GM23338 (cell line): ENCODE data around the gene MATN1. TPM values are rescaled to one million over a fixed set of nuclear protein-coding genes. Genes with fewer than 3 reads are reported as not detected.

Source experiments
- ATAC-seq: fragments of 200-7000 bp; cut with Tn5 transposase; 3 replicates; pipeline ENCODE4 v1.9.1; 2020
- DNase-seq: peaks from one replicate; pipeline ENCODE4 v3.0.0-alpha.2; 2015; ENCODE audit warnings: low spot score
- H2AFZ ChIP-seq: fragments of 200-600 bp; sonication (generic); 2 replicates; pipeline ENCODE4 v1.8.0; 2016; ENCODE audit warnings: antibody characterized with exemption, mild to moderate bottlenecking, moderate library complexity
- H3F3A ChIP-seq: fragments of 200-600 bp; sonication (generic); replicated peaks from 2 replicates; pipeline ENCODE4 v1.8.0; 2017; ENCODE audit warnings: antibody characterized with exemption, mixed run types, low read depth
- H3K27ac ChIP-seq: fragments of 200-600 bp; sonication (generic); 2 replicates; pipeline ENCODE4 v1.6.1; 2016; ENCODE audit warnings: low read depth
- H3K27me3 ChIP-seq: fragments of 200-600 bp; sonication (generic); 2 replicates; pipeline ENCODE4 v1.8.0; 2016; ENCODE audit warnings: mild to moderate bottlenecking, mixed run types, moderate library complexity; ENCODE audit not compliant: insufficient read depth
- H3K36me3 ChIP-seq: fragments of 200-600 bp; sonication (generic); 2 replicates; pipeline ENCODE4 v1.8.0; 2016; ENCODE audit warnings: mild to moderate bottlenecking; ENCODE audit not compliant: insufficient read depth
- H3K4me1 ChIP-seq: fragments of 200-600 bp; sonication (generic); 2 replicates; pipeline ENCODE4 v1.8.0; 2016; ENCODE audit warnings: mild to moderate bottlenecking, moderate library complexity; ENCODE audit not compliant: insufficient read depth
- H3K4me2 ChIP-seq: fragments of 200-600 bp; sonication (generic); 2 replicates; pipeline ENCODE4 v1.7.1; 2017; ENCODE audit warnings: mixed run types
- H3K4me3 ChIP-seq: fragments of 200-600 bp; sonication (generic); 2 replicates; pipeline ENCODE4 v1.6.1; 2016; ENCODE audit warnings: mixed run types
- H3K79me2 ChIP-seq: fragments of 200-600 bp; sonication (generic); replicated peaks from 2 replicates; pipeline ENCODE4 v1.8.0; 2017; ENCODE audit warnings: mild to moderate bottlenecking; ENCODE audit not compliant: insufficient read depth
- H3K9me2 ChIP-seq: fragments of 200-600 bp; sonication (generic); 2 replicates; pipeline ENCODE4 v1.8.0; 2017; ENCODE audit not compliant: insufficient read depth
- H4K20me1 ChIP-seq: fragments of 200-600 bp; sonication (generic); replicated peaks from 2 replicates; pipeline ENCODE4 v1.8.0; 2017; ENCODE audit warnings: mild to moderate bottlenecking; ENCODE audit not compliant: insufficient read depth
- H3K27ac Mint-ChIP-seq: 2 replicates; pipeline ENCODE4 v1.8.0; 2020; ENCODE audit warnings: inconsistent platforms, mild to moderate bottlenecking, moderate library complexity, mixed read lengths
- H3K27me3 Mint-ChIP-seq: 3 replicates; pipeline ENCODE4 v1.8.0; 2022; ENCODE audit warnings: low read depth, mild to moderate bottlenecking, moderate library complexity, mixed read lengths, inconsistent platforms; ENCODE audit not compliant: insufficient read depth, poor library complexity
- H3K36me3 Mint-ChIP-seq: 3 replicates; pipeline ENCODE4 v1.8.0; 2021; ENCODE audit warnings: low read depth, mild to moderate bottlenecking, inconsistent platforms, moderate library complexity, mixed read lengths
- H3K4me1 Mint-ChIP-seq: 3 replicates; pipeline ENCODE4 v1.8.0; 2020; ENCODE audit warnings: mild to moderate bottlenecking, inconsistent platforms, mixed read lengths
- H3K4me3 Mint-ChIP-seq: 3 replicates; pipeline ENCODE4 v1.8.0; 2021; ENCODE audit warnings: moderate library complexity, mild to moderate bottlenecking, inconsistent platforms, mixed read lengths
- H3K9me3 Mint-ChIP-seq: 3 replicates; pipeline ENCODE4 v1.8.0; 2020; ENCODE audit warnings: moderate library complexity, mild to moderate bottlenecking, inconsistent platforms, mixed read lengths
- EZH2 ChIP-seq: fragments of 200-600 bp; sonication (generic); IDR thresholded peaks from one replicate; pipeline ENCODE4 v1.8.0; 2017; ENCODE audit warnings: antibody characterized with exemption, mild to moderate bottlenecking, low read depth; ENCODE audit not compliant: unreplicated experiment
- JUNB ChIP-seq: IDR thresholded peaks from one replicate; pipeline ENCODE4 v1.6.1; 2016; ENCODE audit warnings: antibody characterized with exemption; ENCODE audit not compliant: unreplicated experiment
- STAT1 ChIP-seq: IDR thresholded peaks from one replicate; pipeline ENCODE4 v1.6.1; 2016; ENCODE audit warnings: antibody characterized with exemption; ENCODE audit not compliant: unreplicated experiment
- ZNF331 ChIP-seq: fragments of 250-450 bp; sonication (Bioruptor Pico); IDR thresholded peaks from 2 replicates; pipeline ENCODE4 v1.5.0; 2020; ENCODE audit warnings: low read depth, mild to moderate bottlenecking, moderate library complexity
- polyA plus RNA-seq: library from polyadenylated mRNA; unstranded; fragments of >200 nt; fragmentation: Nextera tagmentation; extraction: Ambion mirVana; gene quantifications from 2 replicates; pipeline ENCODE4 v1.2.1, GENCODE V29; 2016
- total RNA-seq: library from RNA; depleted of rRNA; stranded (reverse); fragments of >200 nt; shearing (Covaris generic); gene quantifications from 2 replicates; pipeline ENCODE4 v1.2.3, GENCODE V29; 2014
- TF ChIP-seq, protein P1 (sequence below), 2 experiments: fragments of 200-600 bp in 1 of 2; sonication (generic) in 1 of 2; conservative IDR thresholded peaks; 2 replicates each; pipeline versions ENCODE4 v1.5.1 to v1.6.1; 2016 to 2017; ENCODE audit warnings: antibody characterized with exemption in 2 of 2, low read depth in 2 of 2, mild to moderate bottlenecking in 2 of 2, moderate library complexity in 1 of 2
- TF ChIP-seq, protein P2 (sequence below): fragments of 250-450 bp; sonication (Bioruptor Pico); IDR thresholded peaks from 2 replicates; pipeline ENCODE4 v1.5.0; 2020; ENCODE audit warnings: mild to moderate bottlenecking, moderate library complexity

Gene MATN1
- total and polyA plus RNA-seq, 2 experiments from 2014 or later: 0.08 to 0.31 TPM

DNA sequence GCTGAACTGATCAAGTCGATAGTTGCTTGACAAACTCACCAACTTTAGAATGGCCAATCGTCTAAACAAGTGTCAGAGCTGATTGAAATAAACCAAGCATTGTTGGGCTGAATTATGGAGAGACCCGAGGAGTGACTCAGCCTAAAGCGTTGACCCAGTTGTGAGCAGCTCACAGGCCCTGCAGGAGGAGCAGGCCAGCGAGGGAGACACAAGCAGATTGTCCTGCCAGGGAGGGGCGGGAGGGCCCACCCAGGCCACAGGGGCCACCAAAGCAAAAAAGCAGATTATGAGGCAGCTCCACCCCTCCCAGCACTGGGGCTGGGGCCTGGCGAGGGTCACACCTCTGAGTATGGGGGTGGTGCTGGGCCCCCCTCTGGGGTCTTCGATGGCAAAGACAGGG is 10.1 kb upstream of the MATN1 start (continued):
- TF ChIP-seq, protein P1, sequence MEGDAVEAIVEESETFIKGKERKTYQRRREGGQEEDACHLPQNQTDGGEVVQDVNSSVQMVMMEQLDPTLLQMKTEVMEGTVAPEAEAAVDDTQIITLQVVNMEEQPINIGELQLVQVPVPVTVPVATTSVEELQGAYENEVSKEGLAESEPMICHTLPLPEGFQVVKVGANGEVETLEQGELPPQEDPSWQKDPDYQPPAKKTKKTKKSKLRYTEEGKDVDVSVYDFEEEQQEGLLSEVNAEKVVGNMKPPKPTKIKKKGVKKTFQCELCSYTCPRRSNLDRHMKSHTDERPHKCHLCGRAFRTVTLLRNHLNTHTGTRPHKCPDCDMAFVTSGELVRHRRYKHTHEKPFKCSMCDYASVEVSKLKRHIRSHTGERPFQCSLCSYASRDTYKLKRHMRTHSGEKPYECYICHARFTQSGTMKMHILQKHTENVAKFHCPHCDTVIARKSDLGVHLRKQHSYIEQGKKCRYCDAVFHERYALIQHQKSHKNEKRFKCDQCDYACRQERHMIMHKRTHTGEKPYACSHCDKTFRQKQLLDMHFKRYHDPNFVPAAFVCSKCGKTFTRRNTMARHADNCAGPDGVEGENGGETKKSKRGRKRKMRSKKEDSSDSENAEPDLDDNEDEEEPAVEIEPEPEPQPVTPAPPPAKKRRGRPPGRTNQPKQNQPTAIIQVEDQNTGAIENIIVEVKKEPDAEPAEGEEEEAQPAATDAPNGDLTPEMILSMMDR (conservative IDR thresholded peaks at IDR 0.05; ENCODE audit: low read depth in 2 of 2): no peak
- TF ChIP-seq JUNB (no peak), STAT1 (no peak), ZNF331 (CRISPR knock-in tag) (no peak)
- TF ChIP-seq, protein P2, sequence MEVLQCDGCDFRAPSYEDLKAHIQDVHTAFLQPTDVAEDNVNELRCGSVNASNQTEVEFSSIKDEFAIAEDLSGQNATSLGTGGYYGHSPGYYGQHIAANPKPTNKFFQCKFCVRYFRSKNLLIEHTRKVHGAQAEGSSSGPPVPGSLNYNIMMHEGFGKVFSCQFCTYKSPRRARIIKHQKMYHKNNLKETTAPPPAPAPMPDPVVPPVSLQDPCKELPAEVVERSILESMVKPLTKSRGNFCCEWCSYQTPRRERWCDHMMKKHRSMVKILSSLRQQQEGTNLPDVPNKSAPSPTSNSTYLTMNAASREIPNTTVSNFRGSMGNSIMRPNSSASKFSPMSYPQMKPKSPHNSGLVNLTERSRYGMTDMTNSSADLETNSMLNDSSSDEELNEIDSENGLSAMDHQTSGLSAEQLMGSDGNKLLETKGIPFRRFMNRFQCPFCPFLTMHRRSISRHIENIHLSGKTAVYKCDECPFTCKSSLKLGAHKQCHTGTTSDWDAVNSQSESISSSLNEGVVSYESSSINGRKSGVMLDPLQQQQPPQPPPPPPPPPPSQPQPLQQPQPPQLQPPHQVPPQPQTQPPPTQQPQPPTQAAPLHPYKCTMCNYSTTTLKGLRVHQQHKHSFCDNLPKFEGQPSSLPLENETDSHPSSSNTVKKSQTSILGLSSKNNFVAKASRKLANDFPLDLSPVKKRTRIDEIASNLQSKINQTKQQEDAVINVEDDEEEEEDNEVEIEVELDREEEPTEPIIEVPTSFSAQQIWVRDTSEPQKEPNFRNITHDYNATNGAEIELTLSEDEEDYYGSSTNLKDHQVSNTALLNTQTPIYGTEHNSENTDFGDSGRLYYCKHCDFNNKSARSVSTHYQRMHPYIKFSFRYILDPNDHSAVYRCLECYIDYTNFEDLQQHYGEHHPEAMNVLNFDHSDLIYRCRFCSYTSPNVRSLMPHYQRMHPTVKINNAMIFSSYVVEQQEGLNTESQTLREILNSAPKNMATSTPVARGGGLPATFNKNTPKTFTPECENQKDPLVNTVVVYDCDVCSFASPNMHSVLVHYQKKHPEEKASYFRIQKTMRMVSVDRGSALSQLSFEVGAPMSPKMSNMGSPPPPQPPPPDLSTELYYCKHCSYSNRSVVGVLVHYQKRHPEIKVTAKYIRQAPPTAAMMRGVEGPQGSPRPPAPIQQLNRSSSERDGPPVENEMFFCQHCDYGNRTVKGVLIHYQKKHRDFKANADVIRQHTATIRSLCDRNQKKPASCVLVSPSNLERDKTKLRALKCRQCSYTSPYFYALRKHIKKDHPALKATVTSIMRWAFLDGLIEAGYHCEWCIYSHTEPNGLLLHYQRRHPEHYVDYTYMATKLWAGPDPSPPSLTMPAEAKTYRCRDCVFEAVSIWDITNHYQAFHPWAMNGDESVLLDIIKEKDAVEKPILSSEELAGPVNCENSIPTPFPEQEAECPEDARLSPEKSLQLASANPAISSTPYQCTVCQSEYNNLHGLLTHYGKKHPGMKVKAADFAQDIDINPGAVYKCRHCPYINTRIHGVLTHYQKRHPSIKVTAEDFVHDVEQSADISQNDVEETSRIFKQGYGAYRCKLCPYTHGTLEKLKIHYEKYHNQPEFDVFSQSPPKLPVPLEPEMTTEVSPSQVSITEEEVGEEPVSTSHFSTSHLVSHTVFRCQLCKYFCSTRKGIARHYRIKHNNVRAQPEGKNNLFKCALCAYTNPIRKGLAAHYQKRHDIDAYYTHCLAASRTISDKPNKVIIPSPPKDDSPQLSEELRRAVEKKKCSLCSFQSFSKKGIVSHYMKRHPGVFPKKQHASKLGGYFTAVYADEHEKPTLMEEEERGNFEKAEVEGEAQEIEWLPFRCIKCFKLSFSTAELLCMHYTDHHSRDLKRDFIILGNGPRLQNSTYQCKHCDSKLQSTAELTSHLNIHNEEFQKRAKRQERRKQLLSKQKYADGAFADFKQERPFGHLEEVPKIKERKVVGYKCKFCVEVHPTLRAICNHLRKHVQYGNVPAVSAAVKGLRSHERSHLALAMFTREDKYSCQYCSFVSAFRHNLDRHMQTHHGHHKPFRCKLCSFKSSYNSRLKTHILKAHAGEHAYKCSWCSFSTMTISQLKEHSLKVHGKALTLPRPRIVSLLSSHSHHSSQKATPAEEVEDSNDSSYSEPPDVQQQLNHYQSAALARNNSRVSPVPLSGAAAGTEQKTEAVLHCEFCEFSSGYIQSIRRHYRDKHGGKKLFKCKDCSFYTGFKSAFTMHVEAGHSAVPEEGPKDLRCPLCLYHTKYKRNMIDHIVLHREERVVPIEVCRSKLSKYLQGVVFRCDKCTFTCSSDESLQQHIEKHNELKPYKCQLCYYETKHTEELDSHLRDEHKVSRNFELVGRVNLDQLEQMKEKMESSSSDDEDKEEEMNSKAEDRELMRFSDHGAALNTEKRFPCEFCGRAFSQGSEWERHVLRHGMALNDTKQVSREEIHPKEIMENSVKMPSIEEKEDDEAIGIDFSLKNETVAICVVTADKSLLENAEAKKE (CRISPR knock-in tag): no peak

DNA sequence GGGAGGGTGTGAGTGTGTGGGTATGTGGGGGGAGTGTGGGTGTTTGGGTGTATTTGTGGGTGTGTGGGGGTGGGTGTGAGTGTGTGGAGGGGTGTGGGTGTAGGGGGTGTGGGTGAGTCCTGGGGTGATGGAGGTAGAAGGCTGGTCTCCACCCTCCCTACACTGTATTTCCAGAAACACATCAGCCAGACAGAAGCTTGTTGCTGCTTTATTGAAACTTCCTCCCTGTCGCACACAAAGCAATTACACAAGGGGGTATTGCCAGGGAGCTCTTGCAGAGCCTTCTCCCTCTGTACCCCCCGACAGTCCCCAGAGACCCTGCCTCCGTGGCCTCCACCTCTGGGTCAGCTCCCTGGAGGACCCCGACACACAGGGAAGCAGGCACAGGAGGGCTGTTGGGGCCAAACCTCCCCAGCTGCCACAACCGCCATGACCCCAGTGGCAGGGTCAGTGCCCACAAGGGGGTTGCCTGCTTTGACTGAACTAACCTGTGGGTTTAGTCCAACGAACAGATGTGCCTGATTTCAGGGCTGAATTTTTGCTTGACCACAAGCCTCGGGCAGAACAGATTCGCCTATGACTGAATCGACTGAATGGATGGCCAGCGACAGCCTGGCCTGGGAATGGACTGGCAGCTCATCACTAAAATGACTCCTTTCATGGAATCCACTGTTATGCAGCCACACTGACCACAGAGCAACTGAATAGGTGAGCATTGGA is 9.1 kb upstream of the MATN1 start:
- H3K4me1 ChIP-seq: peaks cover 11% of the 10 kb centered on the region
- no peaks in the 10 kb centered on the region for H3K9me3 Mint-ChIP-seq
- no peaks in the 10 kb centered on the region for H3F3A ChIP-seq
- no peaks in the 10 kb centered on the region for H4K20me1 ChIP-seq
- no peak overlapping the region for H3K27ac Mint-ChIP-seq
- DNase-seq: no peak
- no peaks in the 10 kb centered on the region for H3K79me2 ChIP-seq
- H2AFZ ChIP-seq: no peak overlapping the region
- H3K27me3 Mint-ChIP-seq: peaks cover 16% of the 10 kb centered on the region
- no peak overlapping the region for H3K4me3 Mint-ChIP-seq
- ATAC-seq: no peak
- no peaks in the 10 kb centered on the region for H3K36me3 Mint-ChIP-seq
- H3K9me2 ChIP-seq: no peaks in the 10 kb centered on the region
- no peaks in the 10 kb centered on the region for H3K27me3 ChIP-seq
- no peak overlapping the region for H3K4me3 ChIP-seq
- no peaks in the 10 kb centered on the region for H3K36me3 ChIP-seq
- H3K4me1 Mint-ChIP-seq: peaks cover 24% of the 10 kb centered on the region
- TF ChIP-seq EZH2: no peak
- TF ChIP-seq, protein P2 (CRISPR knock-in tag): no peak
- no peak for TF ChIP-seq JUNB
- no peak overlapping the region for H3K27ac ChIP-seq
- no peak overlapping the region for H3K4me2 ChIP-seq
